HS-27A (cell line): Measurements from ENCODE around the gene KCNJ4.

ENCODE experiments used
- DNase-seq: peaks from one replicate; pipeline ENCODE4 v3.0.0-alpha.2; 2012; ENCODE audit warnings: low read depth, missing footprints

The KCNJ4 gene

GRCh38 chr22:38452373-38453065, 2.5 kb downstream of the KCNJ4 start:
- DNase-seq, result no peak

- DNase-seq, result no peak
Measured at GRCh38 chr22:38451864-38452263, 3.1 kb downstream of the KCNJ4 start.

GRCh38 chr22:38451404-38451803, 3.6 kb downstream of the KCNJ4 start:
- DNase-seq, result no peak

- no peak for DNase-seq
Measured at GRCh38 chr22:38450234-38450797, 4.7 kb downstream of the KCNJ4 start.

- DNase-seq, result no peak
Measured at GRCh38 chr22:38449776-38450175, 5.2 kb downstream of the KCNJ4 start.

- DNase-seq, result no peak
Measured at GRCh38 chr22:38448945-38449745, 5.9 kb downstream of the KCNJ4 start.

GRCh38 chr22:38446018-38446601, 8.9 kb downstream of the KCNJ4 start:
- DNase-seq, result no peak

GRCh38 chr22:38444783-38445182, 10.2 kb downstream of the KCNJ4 start:
- DNase-seq, result no peak

GRCh38 chr22:38443628-38444521, 11.1 kb downstream of the KCNJ4 start:
- no peak for DNase-seq

- no peak for DNase-seq
Measured at GRCh38 chr22:38442967-38443627, 11.9 kb downstream of the KCNJ4 start.

GRCh38 chr22:38441620-38442287, 13.2 kb downstream of the KCNJ4 start:
- no peak for DNase-seq

- no peak for DNase-seq
Measured at GRCh38 chr22:38440747-38441350, 14.2 kb downstream of the KCNJ4 start.

GRCh38 chr22:38437416-38437815, 17.6 kb downstream of the KCNJ4 start:
- DNase-seq, result no peak

GRCh38 chr22:38436629-38437395, 18.2 kb downstream of the KCNJ4 start:
- no peak for DNase-seq

- DNase-seq, result no peak
Measured at GRCh38 chr22:38435965-38436364, 19.0 kb downstream of the KCNJ4 start.

GRCh38 chr22:38435010-38435409, 20.0 kb downstream of the KCNJ4 start:
- DNase-seq, result no peak

- no peak for DNase-seq
Measured at GRCh38 chr22:38433871-38434270, 21.1 kb downstream of the KCNJ4 start.

- DNase-seq, result no peak
Measured at GRCh38 chr22:38432264-38432663, 22.7 kb downstream of the KCNJ4 start.

- DNase-seq, result no peak
Measured at GRCh38 chr22:38431266-38432010, 23.6 kb downstream of the KCNJ4 start.
